ENCODE measurements around the gene JAKMIP1.

JAKMIP1 gene

DNA sequence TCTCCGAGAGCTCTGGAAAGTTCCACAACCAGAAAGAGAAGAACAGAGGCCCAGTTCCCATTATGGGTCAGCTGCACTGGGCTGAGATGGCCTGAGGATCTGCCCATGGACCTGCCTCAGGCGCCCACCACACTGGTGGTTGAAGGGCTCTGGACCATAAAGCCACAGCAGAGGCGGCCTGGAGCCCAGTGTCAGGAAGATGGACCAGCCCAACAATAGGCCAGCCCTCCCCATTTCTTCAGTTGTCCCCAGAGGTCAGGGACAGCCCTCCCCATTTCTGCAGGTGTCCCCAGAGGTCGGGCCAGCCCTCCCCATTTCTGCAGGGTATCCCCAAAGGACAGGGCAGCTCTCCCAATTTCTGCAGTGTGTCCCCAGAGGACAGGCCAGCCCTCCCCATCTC is 144.9 kb downstream of the JAKMIP1 start:
- no peak for DNase-seq (ENCODE audit: low read depth in 1 of 2, low spot score in 1 of 2)
- no peak for TF ChIP-seq JUND (IDR thresholded peaks at IDR 0.05; ENCODE audit: low read depth)
- in situ Hi-C loops (cut with HindIII; ENCODE audit: low pct_unique_long_range_greater_than_20kb, low sequenced_read_pairs): no loop called here

DNA sequence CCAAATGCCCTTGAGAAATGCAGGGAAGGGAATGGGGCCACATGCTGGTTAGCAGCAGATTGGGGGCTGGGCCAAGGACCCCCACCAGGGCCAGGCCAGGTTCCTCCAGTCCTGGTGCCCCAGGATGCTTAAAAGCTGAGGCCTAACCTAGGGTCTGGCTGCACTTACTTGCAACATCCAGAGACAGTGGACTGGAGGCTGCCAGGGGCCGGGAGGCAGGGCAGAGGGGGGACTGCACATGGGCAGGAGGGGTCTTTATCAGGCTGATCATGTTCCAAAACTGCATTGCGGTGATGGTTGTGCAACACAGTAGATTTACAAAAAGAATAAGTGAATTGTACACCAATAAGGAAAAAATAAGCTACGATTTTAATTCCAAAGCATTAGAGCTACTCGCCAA is 145.3 kb downstream of the JAKMIP1 start:
- in situ Hi-C loops (cut with HindIII; ENCODE audit: low pct_unique_long_range_greater_than_20kb, low sequenced_read_pairs): no loop called here
- no peak for DNase-seq (ENCODE audit: low read depth in 1 of 2, low spot score in 1 of 2)
- no peak for TF ChIP-seq JUND (IDR thresholded peaks at IDR 0.05; ENCODE audit: low read depth)

DNA sequence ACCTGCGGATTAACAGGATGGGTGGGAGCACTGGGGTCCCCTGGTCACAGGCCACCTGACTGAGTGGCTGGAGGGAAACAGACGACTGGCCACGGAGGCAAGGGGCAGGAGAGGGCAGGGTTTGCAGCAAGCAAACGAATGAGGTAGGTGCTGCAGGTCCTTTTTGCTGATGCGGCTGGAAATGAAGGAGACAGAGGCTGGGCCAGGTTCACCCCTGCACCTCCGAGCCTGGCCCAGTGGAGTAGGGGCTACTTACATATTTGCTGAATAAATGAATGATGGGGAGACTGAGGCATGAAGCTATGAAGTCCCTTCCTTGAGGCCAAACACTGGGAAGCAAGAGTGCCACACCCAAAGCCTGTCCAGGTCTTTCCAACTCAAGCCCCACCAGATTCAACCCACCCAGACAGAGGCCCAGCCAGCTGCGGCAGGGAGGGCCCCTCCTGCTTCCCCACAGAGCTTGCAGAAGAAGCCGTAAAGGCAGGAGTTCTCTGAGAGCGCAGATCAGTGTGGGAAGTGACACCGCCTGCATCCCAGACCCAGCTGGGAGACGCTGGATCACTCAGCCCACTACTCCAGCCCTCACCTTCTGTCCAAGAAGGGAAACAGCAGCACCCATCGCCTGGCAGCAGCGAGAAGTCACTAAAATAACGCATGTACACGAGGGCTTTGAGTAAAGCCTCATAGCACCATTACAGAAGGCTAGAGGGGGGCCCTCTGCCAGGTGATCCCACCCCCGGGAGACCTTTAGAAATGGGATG is 146.0 kb downstream of the JAKMIP1 start:
- TF ChIP-seq JUND (IDR thresholded peaks at IDR 0.05; ENCODE audit: low read depth): no peak
- DNase-seq (ENCODE audit: low read depth in 1 of 2, low spot score in 1 of 2): no peak
- in situ Hi-C loops (cut with HindIII; ENCODE audit: low pct_unique_long_range_greater_than_20kb, low sequenced_read_pairs): no loop called here

DNA sequence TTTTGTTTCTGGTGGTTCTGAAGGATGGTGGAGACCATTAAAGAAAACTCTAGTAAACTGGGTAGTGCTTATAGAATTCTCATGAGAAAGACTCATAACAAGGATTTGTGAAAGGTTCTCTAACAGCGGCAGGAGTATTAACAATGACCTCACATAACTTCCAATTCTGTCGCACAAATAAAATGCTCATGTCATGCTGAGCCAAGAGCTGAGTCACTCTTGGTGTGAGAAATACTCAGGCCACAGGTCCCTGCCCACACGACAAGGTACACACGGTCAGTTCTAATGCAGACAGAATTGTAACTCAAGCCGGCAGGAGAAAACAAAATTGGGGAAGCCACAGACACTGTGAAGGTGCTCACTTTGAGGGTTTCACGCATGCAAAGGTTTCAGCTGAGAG is 147.7 kb downstream of the JAKMIP1 start:
- in situ Hi-C loops (cut with HindIII; ENCODE audit: low pct_unique_long_range_greater_than_20kb, low sequenced_read_pairs): no loop called here
- no peak for TF ChIP-seq JUND (IDR thresholded peaks at IDR 0.05; ENCODE audit: low read depth)
- peak; percentile 32 to 67 for DNase-seq (ENCODE audit: low read depth in 1 of 2, low spot score in 1 of 2)

DNA sequence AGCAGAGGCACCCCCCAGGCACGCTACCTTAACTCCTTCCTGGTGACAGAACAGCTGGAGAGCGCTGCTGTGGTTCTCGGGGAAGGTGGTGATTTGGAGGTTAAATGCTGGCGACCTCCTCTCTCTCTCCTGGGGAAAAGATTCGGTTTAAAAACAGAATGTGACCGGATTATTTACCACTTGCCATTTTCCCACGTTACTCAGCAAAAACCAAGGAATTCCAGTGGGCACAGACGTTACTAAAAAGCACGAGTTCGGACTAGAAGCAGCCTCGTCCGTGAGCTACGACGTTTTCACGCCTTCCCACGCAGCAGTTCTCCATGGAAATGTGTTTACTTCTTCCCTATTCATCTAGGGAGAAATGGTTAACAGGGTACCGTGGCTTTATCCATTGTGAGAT is 149.8 kb downstream of the JAKMIP1 start:
- TF ChIP-seq JUND (IDR thresholded peaks at IDR 0.05; ENCODE audit: low read depth): no peak
- no peak for DNase-seq (ENCODE audit: low read depth in 1 of 2, low spot score in 1 of 2)
- in situ Hi-C loops (cut with HindIII; ENCODE audit: low pct_unique_long_range_greater_than_20kb, low sequenced_read_pairs): no loop called here

DNA sequence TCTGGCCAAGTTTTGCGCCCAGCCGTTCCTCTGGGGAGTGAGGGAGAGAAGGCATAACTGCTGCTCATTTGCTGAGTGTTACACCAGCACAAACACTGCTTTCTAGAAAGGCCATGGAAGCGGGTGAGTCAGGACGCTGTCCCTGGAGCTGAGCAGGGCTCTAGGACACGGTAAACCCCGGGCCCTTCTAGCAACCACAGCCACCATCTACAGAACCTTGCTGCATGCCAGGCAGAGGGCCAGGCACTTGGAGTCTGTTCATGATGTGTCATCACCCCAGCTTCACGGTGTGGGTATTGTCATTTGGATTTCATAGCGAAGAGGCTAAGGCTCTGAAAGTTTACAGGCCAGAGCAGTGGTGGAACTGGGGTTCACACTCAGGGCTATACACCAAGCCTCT is 150.4 kb downstream of the JAKMIP1 start:
- DNase-seq (ENCODE audit: low read depth in 1 of 2, low spot score in 1 of 2): no peak
- in situ Hi-C loops (cut with HindIII; ENCODE audit: low pct_unique_long_range_greater_than_20kb, low sequenced_read_pairs): no loop called here
- no peak for TF ChIP-seq JUND (IDR thresholded peaks at IDR 0.05; ENCODE audit: low read depth)

DNA sequence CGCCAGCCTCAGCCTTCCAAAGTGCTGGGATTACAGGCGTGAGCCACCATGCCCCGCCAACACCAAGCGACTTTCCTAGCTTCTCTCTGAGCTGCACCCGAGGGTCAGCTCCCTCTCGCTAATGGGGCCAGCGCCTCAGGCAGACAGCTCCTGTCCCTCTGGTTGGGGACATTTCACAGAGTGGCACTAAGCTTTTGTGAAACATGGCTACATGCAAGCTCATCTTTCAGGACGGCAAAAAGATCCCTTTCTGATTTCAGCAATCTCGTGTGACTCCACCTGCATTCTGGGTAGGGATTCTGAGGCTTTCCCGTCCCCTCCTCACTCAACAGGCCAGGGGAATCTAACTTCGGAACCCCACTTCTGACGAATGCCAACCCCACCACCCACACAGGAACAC is 151.1 kb downstream of the JAKMIP1 start:
- TF ChIP-seq JUND (IDR thresholded peaks at IDR 0.05; ENCODE audit: low read depth): no peak
- in situ Hi-C loops (cut with HindIII; ENCODE audit: low pct_unique_long_range_greater_than_20kb, low sequenced_read_pairs): no loop called here
- no peak for DNase-seq (ENCODE audit: low read depth in 1 of 2, low spot score in 1 of 2)

DNA sequence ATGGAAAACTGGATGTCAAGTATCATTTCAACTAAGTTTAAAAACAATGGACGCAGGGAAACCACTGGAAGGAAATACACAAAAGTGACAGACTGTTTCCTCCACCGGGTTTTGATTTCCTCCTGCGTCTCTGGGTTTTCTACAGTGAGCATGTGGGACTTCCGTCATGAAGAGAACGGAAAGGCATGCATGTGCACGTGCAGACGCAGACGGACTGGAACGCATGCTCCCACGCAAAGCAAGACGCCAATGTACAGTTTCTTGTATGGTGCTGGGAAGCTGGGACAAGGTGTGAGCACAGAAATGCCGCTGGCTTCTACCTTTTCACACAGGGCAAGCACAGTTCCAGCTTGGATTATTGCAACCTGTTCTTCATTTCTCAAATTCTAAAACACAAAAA is 151.8 kb downstream of the JAKMIP1 start:
- DNase-seq (ENCODE audit: low read depth in 1 of 2, low spot score in 1 of 2): no peak
- in situ Hi-C loops (cut with HindIII; ENCODE audit: low pct_unique_long_range_greater_than_20kb, low sequenced_read_pairs): no loop called here
- TF ChIP-seq JUND (IDR thresholded peaks at IDR 0.05; ENCODE audit: low read depth): no peak

DNA sequence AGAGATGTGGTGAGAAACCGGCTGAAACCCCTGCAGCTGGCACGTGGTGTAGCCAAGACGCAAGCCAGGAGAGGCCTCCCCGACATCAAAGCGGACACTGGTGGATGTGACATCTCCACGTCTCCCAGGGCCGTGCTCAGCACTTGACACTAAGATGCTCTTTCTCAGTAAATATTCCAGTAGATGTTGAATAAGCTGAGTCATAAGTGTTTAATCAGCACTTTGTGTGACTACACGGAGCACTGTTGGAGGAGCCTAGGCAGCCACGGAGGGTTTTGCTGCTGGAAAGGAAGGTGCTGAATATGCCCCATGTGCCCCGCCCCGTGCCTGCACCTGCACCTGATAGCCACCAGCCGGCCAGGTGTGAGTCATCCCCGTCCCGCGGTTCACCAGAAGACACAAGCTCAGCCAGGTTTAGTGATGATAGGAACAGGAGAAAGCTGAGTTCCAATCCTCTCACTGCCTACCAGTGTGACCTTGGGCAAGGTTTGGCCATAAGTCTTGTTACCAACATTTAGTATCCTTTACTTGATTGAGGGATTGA is 153.1 kb downstream of the JAKMIP1 start:
- in situ Hi-C loops (cut with HindIII; ENCODE audit: low pct_unique_long_range_greater_than_20kb, low sequenced_read_pairs): no loop called here
- TF ChIP-seq JUND (IDR thresholded peaks at IDR 0.05; ENCODE audit: low read depth): no peak
- peak in 1 of 2 experiments; percentile 20 for DNase-seq (ENCODE audit: low read depth in 1 of 2, low spot score in 1 of 2)

DNA sequence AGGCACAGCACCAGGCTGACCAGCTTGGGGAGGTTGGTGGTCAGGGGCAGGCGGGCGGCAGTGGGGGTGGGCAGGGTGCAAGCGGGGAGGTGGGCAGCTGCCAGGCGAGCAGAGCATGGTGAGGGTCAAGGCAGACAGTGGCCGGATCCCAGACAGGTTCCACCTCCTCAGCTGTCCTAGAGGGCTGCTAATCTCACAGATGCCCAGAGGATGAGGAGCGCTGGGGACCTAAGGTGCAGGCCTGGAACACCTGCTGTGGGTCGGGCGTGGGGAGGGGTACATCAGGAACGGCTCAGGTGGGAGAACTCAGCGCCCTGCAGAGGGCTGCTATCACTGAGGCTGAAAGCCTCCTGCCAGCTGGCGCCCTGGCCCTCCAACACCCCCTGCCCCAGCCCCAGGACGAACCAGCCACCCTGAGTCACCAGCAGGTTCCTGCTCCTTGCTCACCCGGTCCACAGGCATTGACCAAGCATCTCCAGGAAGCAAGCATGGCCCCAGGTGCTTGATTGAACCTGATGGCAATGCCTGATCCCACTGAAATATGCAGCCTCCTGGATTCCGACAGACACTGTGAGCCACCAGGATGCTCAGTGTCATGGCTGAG is 153.7 kb downstream of the JAKMIP1 start:
- no peak for TF ChIP-seq JUND (IDR thresholded peaks at IDR 0.05; ENCODE audit: low read depth)
- in situ Hi-C loops (cut with HindIII; ENCODE audit: low pct_unique_long_range_greater_than_20kb, low sequenced_read_pairs): no loop called here

DNA sequence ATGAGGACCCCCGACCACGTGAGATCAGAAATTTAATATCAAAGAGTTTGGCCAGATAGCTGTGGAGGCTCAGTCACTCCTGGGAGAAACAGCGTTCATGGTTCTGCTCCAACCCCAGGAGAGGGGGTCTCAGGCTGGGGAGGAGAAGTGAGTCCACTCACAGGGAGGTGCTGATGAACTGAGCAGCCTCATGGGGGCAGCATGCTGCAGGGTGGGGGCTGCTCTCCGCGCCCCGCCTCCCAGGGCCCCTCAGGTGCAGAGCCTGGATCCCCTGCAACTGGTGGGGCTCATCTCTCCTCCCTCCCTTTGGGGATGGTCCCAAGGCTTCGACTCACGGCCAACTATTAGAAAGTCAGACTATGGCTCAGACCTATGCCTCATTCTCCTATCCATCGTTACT is 155.5 kb downstream of the JAKMIP1 start:
- in situ Hi-C loops (cut with HindIII; ENCODE audit: low pct_unique_long_range_greater_than_20kb, low sequenced_read_pairs): no loop called here
- TF ChIP-seq JUND (IDR thresholded peaks at IDR 0.05; ENCODE audit: low read depth): no peak
- no peak for DNase-seq (ENCODE audit: low read depth in 1 of 2, low spot score in 1 of 2)

More for the DNA sequence above, 153.7 kb downstream of the JAKMIP1 start:
- DNase-seq (ENCODE audit: low read depth in 1 of 2, low spot score in 1 of 2): no peak

DNA sequence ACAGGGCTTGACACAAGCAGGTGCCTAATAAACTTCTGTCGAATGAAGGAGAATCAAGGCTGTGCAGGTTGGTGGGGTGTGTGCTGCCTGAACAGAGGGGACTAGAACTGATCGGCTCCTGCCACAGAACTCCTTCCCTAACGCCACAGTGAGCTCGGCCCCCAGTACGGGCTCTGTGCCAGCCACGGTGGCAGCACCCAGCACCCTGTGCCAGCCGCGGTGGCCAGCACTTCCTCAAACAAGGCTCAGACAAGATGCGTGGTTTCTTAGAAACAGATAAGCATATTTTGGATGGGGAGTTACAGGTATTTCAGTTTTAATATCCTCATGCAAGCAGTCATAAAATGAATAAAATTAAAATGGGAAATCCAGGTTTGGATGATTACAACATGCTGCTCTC is 156.1 kb downstream of the JAKMIP1 start:
- in situ Hi-C loops (cut with HindIII; ENCODE audit: low pct_unique_long_range_greater_than_20kb, low sequenced_read_pairs): no loop called here
- no peak for TF ChIP-seq JUND (IDR thresholded peaks at IDR 0.05; ENCODE audit: low read depth)
- no peak for DNase-seq (ENCODE audit: low read depth in 1 of 2, low spot score in 1 of 2)

DNA sequence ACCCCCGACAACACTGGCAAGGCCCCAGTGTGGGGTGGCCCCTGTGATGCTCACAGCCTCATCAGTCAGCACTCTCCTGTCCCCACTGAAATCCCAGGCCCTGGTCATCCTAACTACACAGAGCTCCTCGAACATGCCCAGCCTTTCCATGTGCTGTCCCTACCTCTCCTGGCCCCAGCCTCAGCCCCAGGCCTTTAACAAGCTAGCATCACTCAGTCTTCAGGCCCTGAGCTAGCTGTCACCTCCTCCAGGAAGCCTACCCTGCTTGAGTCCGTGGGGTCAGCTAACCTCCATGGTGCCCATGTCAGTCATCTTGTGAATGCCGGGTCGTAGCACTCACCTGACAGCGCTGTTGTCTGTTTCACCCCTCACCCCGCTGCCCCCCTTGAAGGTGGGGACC is 156.5 kb downstream of the JAKMIP1 start:
- no peak for TF ChIP-seq JUND (IDR thresholded peaks at IDR 0.05; ENCODE audit: low read depth)
- no peak for DNase-seq (ENCODE audit: low read depth in 1 of 2, low spot score in 1 of 2)
- in situ Hi-C loops (cut with HindIII; ENCODE audit: low pct_unique_long_range_greater_than_20kb, low sequenced_read_pairs): no loop called here
